Epithelial cell of proximal tubule (primary cell): ENCODE measurements around the gene B3GALT5. TPM values are rescaled to one million over a fixed set of nuclear protein-coding genes. Genes with fewer than 3 reads are reported as not detected.

ENCODE experiments used
- DNase-seq: peaks from one replicate; pipeline ENCODE4 v3.0.0-alpha.2; 2011; ENCODE audit warnings: low read depth
- H3K4me3 ChIP-seq: 2 replicates; pipeline ENCODE4 v1.5.1; 2011; ENCODE audit warnings: low read depth, mild to moderate bottlenecking, low read length
- total RNA-seq: library from RNA; depleted of rRNA; stranded (reverse); fragments of >200 nt; gene quantifications from 2 replicates; pipeline ENCODE4 v1.2.3, GENCODE V29; 2015
- TF ChIP-seq, protein P1 (sequence below): conservative IDR thresholded peaks from 2 replicates; pipeline ENCODE4 v1.5.1; 2012; ENCODE audit warnings: low read depth, mild to moderate bottlenecking, low read length

Gene B3GALT5
- total RNA-seq, 1 donor from 2014 or later: 3.6 TPM

DNA sequence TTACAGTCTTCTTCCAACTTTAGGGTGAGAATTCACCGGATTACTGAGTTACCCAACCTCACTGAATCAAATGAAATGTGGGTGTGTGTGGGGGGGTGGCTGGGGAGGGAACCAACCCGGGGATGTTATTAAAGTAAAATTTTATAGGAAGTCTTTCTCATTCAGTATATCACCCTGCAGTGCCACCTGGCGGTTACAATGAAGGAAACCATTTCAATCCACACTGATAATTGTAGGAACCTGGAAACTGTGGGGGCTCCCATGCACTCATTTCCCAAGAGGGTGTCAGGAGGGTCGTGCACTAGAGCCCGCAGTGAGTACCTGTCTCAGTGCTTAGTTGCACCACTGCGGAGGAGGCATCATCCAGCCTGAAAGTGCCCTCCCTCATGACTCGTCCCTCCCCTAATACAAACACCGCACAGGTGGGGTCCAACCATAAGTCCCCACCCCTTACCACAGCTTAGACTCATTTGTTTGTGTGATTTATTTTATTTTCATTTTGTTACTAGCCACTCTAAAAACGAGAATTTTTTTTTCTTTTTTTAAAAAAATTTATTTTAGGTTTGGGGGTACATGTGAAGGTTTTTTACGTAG, 103.2 kb downstream of the B3GALT5 start:
- H3K4me3 ChIP-seq: no peak overlapping the region
- TF ChIP-seq, protein P1, sequence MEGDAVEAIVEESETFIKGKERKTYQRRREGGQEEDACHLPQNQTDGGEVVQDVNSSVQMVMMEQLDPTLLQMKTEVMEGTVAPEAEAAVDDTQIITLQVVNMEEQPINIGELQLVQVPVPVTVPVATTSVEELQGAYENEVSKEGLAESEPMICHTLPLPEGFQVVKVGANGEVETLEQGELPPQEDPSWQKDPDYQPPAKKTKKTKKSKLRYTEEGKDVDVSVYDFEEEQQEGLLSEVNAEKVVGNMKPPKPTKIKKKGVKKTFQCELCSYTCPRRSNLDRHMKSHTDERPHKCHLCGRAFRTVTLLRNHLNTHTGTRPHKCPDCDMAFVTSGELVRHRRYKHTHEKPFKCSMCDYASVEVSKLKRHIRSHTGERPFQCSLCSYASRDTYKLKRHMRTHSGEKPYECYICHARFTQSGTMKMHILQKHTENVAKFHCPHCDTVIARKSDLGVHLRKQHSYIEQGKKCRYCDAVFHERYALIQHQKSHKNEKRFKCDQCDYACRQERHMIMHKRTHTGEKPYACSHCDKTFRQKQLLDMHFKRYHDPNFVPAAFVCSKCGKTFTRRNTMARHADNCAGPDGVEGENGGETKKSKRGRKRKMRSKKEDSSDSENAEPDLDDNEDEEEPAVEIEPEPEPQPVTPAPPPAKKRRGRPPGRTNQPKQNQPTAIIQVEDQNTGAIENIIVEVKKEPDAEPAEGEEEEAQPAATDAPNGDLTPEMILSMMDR: peak; percentile 68
- no peak for DNase-seq

- H3K4me3 ChIP-seq: no peak overlapping the region
- DNase-seq: no peak
- TF ChIP-seq, protein P1: peak; percentile 24
Measured at GRCh38 chr21:39720126-39720778, 107.5 kb downstream of the B3GALT5 start.

DNA sequence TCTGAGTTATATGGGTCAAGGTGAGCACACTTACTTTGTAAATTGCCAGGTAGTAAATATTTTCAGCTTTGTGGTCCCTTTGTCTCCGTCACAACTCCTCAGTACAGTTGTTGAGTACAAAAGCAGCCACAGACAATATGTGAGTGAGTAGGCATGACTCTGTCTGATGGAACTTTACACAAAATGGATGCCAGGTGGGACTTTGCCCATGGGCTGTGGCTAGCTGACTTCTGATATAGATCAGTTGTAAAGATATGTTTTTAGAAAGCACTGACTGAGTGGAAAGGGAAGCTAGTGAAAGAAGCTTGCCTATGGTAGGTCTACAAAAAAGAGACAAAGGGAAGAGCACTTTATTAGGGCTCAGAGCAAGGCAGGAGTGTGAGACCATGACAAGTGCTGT, 109.1 kb downstream of the B3GALT5 start:
- TF ChIP-seq, protein P1: no peak
- H3K4me3 ChIP-seq: no peak overlapping the region
- no peak for DNase-seq

Other genes with a start within 250 kb of the B3GALT5 start
- gene LCA5L, start 167.2 kb upstream of the B3GALT5 start, total RNA-seq: 0.23 and 0.65 TPM in 2 replicates
- 0.63 and 1.0 TPM in 2 replicates for gene SH3BGR, start 161.0 kb upstream of the B3GALT5 start, total RNA-seq
- gene IGSF5, start 132.2 kb downstream of the B3GALT5 start, total RNA-seq: 0.40 and 0.87 TPM in 2 replicates